HG03108 (cell line): Measurements from ENCODE around the gene CHDH.

Experiments
- ATAC-seq: cut with Tn5 transposase; IDR thresholded peaks from one replicate; pipeline ENCODE4 v1.9.1; 2021; ENCODE audit warnings: moderate library complexity; ENCODE audit not compliant: unreplicated experiment

CHDH gene

DNA sequence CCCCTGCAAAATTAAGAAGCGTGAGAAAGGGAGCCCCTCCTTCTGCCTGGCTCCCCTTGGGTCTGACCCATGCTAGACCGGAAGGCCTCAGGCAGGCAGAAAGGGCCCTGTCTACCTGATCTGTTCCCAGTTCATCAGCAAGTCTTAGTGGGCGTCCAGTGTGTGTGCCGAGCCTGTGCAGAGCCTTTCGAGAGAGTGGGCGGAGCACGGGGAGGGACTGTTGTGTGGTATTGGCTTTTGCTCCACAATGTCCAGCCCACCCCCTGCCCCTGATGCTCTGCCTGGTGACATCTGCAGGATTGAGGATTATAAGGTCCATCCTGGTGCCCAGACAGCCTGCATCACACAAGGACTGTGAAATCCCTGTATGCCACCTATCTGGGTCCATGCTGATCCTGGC lies 82.9 kb downstream of the CHDH start:
- no peak for ATAC-seq
